ENCODE measurements around the gene RIIAD1. TPM values are rescaled to one million over a fixed set of nuclear protein-coding genes. Genes with fewer than 3 reads are reported as not detected.

The RIIAD1 gene
- total and polyA plus RNA-seq, 2 donors (not counting 3 experiments of a cell fraction or from before 2014, with no cell fraction given), result not detected

DNA sequence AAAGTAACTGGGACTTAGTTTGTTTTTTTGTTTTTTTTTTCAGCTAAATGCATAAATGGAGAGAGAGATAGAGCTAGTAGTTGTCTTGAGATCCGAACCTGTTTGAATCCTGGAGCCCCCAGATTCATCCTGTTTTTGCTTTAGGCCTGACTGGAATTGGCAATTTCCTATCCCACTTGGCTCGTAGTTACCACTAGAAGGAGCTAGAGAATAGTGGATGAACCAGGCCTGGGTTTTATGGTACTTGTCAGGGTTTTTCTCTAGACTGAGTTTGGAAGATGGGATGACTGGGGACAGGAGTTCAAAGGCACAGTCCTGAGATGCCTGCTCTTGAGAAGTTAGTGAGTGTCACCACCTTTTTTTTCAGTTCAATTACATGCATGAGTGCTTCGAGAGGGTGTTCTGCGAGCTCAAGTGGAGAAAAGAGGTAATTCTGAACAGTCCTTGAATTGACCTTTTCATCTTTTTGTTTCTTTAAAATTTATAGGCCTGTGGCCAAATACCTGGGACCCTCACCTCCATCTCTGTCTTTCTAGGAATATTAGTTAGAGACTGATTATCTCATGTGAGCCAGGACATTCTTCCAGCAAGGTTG lies 28.2 kb upstream of the RIIAD1 start:
- Histone ChIP-seq H3K9me1 (replicated peaks; ENCODE audit: control insufficient read depth, extremely low read depth, insufficient read depth, low read length) (no peaks in the 10 kb centered on the region), H3K4me3 (replicated peaks in 1 of 3; ENCODE audit: insufficient read depth in 1 of 3, low read depth in 1 of 3, low read length in 3 of 3) (no peak overlapping the region), H3K4me1 (ENCODE audit: control insufficient read depth, extremely low read depth, insufficient read depth, low read length) (no peaks in the 10 kb centered on the region), H3K27ac (ENCODE audit: insufficient read depth, low read depth, low read length) (no peak overlapping the region), H2AFZ (ENCODE audit: low read depth, low read length) (no peak overlapping the region), H3K27me3 (ENCODE audit: control insufficient read depth in 2 of 2, insufficient read depth in 2 of 2, low read length in 2 of 2) (no peaks in the 10 kb centered on the region), H3K4me2 (ENCODE audit: insufficient read depth, low read length) (no peak overlapping the region), H3K9ac (replicated peaks; ENCODE audit: extremely low read depth, insufficient read depth, low read length) (no peak overlapping the region), H3K79me2 (ENCODE audit: control insufficient read depth, insufficient read depth, low read length) (no peaks in the 10 kb centered on the region), H3K36me3 (ENCODE audit: control insufficient read depth in 2 of 2, extremely low read depth in 1 of 2, insufficient read depth in 2 of 2, low read length in 2 of 2) (peaks cover 0 to 5% of the 10 kb centered on the region in 2 experiments), H3K9me3 (replicated peaks; ENCODE audit: control insufficient read depth, insufficient read depth, low read length) (no peaks in the 10 kb centered on the region), H4K20me1 (replicated peaks; ENCODE audit: control insufficient read depth, extremely low read depth, insufficient read depth, low read length) (no peaks in the 10 kb centered on the region)
- intact Hi-C loops (cut with micrococcal nuclease) (loop anchor here (1.0 to 5.0 kb wide), 3 partner anchors 42 to 251 kb away; no protein-coding TSS in a partner anchor), dilution Hi-C loops (cut with MboI; ENCODE audit: extremely low pct_ligation_motif_present, low sequenced_read_pairs) (no loop called here)
- TF ChIP-seq POLR2A (IDR thresholded peaks at IDR 0.05; ENCODE audit: low read depth, low read length) (no peak), EZH2 (IDR thresholded peaks at IDR 0.05; ENCODE audit: borderline replicate concordance, low read depth, low read length, severe bottlenecking) (no peak), POLR2AphosphoS5 (IDR thresholded peaks at IDR 0.05; ENCODE audit: insufficient read depth, low read depth, low read length) (no peak), MYC (IDR thresholded peaks at IDR 0.05; ENCODE audit: low read depth, low read length) (no peak)
- TF ChIP-seq, protein P1, sequence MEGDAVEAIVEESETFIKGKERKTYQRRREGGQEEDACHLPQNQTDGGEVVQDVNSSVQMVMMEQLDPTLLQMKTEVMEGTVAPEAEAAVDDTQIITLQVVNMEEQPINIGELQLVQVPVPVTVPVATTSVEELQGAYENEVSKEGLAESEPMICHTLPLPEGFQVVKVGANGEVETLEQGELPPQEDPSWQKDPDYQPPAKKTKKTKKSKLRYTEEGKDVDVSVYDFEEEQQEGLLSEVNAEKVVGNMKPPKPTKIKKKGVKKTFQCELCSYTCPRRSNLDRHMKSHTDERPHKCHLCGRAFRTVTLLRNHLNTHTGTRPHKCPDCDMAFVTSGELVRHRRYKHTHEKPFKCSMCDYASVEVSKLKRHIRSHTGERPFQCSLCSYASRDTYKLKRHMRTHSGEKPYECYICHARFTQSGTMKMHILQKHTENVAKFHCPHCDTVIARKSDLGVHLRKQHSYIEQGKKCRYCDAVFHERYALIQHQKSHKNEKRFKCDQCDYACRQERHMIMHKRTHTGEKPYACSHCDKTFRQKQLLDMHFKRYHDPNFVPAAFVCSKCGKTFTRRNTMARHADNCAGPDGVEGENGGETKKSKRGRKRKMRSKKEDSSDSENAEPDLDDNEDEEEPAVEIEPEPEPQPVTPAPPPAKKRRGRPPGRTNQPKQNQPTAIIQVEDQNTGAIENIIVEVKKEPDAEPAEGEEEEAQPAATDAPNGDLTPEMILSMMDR (IDR thresholded peaks at IDR 0.05; ENCODE audit: extremely low read depth in 1 of 2, insufficient read depth in 1 of 2, low read depth in 1 of 2, low read length in 2 of 2), result peak; percentile 60 to 71
- TF ChIP-seq, protein P2, sequence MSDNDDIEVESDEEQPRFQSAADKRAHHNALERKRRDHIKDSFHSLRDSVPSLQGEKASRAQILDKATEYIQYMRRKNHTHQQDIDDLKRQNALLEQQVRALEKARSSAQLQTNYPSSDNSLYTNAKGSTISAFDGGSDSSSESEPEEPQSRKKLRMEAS (IDR thresholded peaks at IDR 0.05; ENCODE audit: insufficient read depth, insufficient read length), result no peak
- CTCF ChIA-PET, result interaction anchor here (0.7 to 2.5 kb wide), 30 partner anchors 9 to 249 kb away, joined by 3 to 19 read pairs (median 5); partner anchors contain the start of genes MRPL9 and RIIAD1
- DNase-seq (ENCODE audit: low read depth, low spot score) (peak; percentile 52), FAIRE-seq (peak; percentile 79)
- POLR2A ChIA-PET, result no interaction called here
- no TSS peak for BruUV-seq (replicated peaks)
